ENCODE results near the gene SSNA1. TPM values are rescaled to one million over a fixed set of nuclear protein-coding genes. Genes with fewer than 3 reads are reported as not detected.

SSNA1 gene
- total and polyA plus RNA-seq, 9 of the 15 experiments (the other 6 are each of a cell fraction or from before 2014, with no cell fraction given) = 1.9 to 130 (median 57.1) TPM

- TF ChIP-seq NCOA4 (IDR thresholded peaks at IDR 0.05; ENCODE audit: partially characterized antibody) = no peak
- TF ChIP-seq THRB (CRISPR knock-in tag; conservative IDR thresholded peaks at IDR 0.05) = no peak
- no peak for TF ChIP-seq POU5F1 (IDR thresholded peaks at IDR 0.05; ENCODE audit: borderline replicate concordance, low read depth, low read length, partially characterized antibody)
- TF ChIP-seq TRIM28 (IDR thresholded peaks at IDR 0.05) = no peak
- TF ChIP-seq FUS (optimal IDR thresholded peaks at IDR 0.05; ENCODE audit: low read depth, low read length) = no peak
- no peak for TF ChIP-seq ADNP (tag; IDR thresholded peaks at IDR 0.05)
- no peak for TF ChIP-seq ZNF695 (CRISPR knock-in tag; IDR thresholded peaks at IDR 0.05)
- TF ChIP-seq CXXC5 (CRISPR knock-in tag; IDR thresholded peaks at IDR 0.05) = peak; percentile 76
- peak; percentile 65; the same call in 1 of the 2 replicates for TF ChIP-seq NR3C1 (CRISPR knock-in tag; IDR thresholded peaks at IDR 0.05)
- TF ChIP-seq L3MBTL2 (IDR thresholded peaks at IDR 0.05) = no peak
- no peak for TF ChIP-seq ZNF146 (CRISPR knock-in tag; IDR thresholded peaks at IDR 0.05; ENCODE audit: unreplicated experiment)
- TF ChIP-seq ARID4B (CRISPR knock-in tag; IDR thresholded peaks at IDR 0.05) = peak; percentile 91; the same call in 1 of the 2 replicates
- TF ChIP-seq ZNF347 (CRISPR knock-in tag; IDR thresholded peaks at IDR 0.05; ENCODE audit: low read depth) = no peak
- peak; percentile 48 for TF ChIP-seq MAX (CRISPR knock-in tag; IDR thresholded peaks at IDR 0.05)
- TF ChIP-seq ZMIZ1 (IDR thresholded peaks at IDR 0.05; ENCODE audit: low read depth in 2 of 2, low read length in 2 of 2) = no peak
Observed at GRCh38 chr9:137138722-137139467, 49.6 kb upstream of the SSNA1 start, which contains the start of gene GRIN1 (continued).
